HG03469 (cell line): ENCODE data around the gene PPFIA1.
"Not testable (repeated sequence)": the region's sequence is repeated elsewhere in the genome, so short reads cannot be mapped to it uniquely, and the experiment has no call there.

Source experiments
- ATAC-seq: cut with Tn5 transposase; IDR thresholded peaks from one replicate; pipeline ENCODE4 v1.9.1; 2021; ENCODE audit warnings: mild to moderate bottlenecking, moderate library complexity, moderate number of reproducible peaks; ENCODE audit not compliant: unreplicated experiment

Gene PPFIA1

DNA sequence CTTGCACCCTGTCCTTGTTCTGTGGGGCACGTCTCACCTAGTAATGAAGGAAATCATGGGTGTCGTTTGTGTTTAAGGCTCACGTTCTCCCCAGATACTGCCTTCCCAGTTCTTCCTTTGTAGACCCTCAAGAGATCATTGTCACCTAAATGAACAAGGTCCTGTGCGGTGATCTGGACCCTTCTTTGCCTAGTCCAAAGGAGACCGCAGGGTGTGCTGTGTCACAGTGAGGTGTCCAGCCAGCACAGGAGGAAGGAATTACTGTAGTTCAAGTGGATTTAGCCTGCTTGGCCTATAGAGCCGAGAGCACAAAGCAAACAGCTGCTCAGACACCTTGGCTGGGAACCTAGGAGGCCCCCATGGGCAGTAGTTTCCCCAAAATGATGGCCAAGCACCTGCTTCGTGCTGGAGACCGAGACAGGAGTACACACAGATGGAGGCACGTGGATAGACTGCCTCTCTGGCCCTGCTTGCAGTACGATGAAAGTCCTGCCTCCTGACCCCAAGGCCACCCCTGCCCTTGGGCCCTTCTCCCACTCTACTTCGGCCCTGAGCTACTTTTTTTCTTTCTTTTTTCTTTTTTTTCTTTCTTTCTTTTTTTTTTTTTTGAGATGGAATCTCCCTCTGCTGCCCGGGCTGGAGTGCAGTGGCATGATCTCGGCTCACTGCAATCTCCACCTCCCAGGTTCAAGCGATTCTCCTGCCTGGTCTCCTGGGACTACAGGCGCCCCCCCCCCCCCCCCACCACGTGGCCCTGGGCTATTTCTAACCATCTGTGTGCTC lies 19.4 kb upstream of the PPFIA1 start:
- no peak for ATAC-seq

DNA sequence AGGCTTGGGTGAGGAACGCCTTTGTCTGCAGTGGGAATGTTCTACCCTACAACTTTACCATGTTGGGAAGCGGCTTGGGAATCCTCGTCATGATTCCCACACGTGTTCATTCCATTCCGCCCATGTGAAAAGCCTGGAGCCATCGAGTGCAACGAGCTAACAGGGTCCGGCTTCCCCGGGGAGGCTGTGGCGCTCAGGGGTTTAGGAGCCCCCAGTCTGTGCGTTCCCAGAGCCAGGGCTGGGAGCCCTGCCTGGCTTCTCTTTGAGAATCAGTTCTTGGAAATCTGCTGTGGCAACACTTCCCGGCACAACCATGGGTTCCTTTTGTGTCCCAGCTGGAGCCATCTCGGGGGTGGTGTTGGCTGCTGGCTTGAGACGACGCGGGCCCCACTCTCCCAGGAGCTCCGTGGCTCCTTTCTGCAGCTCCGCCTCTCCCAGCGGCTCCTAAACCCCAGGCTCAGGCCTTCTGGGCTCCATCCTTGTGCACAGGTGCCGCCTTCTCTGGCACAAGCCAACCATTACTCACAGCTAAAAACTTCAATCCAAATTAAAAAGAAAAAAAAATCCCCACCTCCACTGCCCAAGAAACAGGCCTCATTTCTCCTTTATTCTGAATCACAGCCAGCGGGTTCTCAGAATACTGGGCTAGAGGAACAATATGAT lies 18.7 kb upstream of the PPFIA1 start:
- ATAC-seq, result no peak

DNA sequence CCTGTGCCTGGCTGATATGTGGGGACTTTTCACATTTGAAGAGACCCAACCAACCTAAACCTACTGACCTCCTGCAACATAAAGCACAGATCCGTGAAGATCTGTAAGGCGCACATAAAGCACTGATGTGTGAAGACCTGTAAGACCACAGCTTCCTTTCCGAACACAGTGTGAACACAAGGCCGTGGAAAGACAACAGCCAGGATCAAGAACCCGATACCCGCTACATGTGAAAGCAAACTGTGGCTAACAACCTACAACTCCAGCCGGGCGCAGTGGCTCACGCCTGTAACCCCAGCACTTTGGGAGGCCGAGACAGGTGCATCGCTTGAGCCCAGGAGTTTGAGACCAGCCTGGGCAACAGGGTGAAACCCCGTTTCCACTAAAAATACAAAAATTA lies 17.6 kb upstream of the PPFIA1 start:
- ATAC-seq, result no peak

DNA sequence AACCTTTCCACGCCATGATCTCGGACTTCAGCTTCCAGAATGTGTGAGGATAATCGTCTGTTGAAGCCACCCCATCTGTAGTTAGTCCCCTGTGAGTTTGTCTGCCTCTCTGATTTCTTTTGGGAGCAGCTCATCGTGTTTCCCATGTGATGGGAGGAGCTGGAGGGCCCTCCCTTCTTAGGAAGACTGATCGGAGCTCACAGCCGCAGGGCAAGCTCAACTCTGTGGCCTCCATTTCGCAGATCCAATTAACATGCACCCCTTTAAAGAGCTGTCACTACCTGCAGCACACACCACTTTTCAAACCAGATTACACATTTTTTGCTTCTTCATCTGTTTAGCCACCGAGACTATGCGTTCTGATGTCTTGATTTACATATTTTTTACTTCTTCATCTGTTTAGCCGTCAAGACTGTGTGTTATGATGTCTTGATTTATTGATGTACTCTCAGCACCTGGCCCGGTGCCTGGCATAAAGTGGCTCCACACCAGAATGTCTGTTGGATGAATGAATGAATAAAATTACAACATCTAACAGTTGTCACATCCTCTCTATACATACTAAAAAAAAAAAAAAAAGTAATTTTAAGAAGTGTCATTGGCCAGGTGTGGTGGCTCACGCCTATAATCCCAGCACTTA lies 14.9 kb upstream of the PPFIA1 start:
- ATAC-seq, result no peak

DNA sequence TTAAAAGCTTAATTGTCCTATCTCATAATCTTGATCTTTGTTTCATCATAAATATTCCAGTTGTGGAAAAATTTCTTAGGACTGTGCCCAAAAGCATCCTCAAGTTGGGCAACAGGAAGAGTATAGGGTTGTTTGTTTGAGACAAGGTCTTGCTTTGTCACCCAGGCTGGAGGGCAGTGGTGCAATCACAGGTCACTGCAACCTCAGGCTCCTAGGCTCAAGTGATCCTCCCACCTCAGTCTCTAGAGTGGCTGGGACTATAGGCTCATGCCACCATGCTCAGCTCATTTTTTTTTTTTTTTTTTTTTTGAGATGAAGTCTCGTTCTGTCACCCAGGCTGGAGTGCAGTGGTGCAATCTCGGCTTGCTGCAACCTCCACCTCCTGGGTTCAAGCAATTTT lies 11.4 kb upstream of the PPFIA1 start:
- ATAC-seq, result not testable (repeated sequence)

DNA sequence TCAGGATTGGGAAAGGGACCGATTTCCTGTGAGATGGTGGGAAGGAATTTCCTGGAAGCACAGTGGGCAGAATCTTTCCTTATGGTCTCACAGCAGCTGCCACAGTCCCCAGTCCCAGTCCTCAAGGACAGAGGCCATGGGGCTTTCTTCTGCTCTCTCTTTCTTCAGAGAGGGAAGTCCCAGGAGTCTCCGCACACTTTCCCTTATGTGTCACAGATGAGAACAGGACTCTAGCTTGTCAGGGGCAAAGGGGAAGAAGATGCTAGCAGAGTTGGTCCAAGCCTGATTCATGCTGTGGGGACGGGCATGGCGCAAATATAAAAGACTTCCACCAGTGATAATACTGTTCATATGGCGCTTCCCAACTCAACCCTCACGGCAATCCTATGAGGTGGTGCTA lies 7.5 kb upstream of the PPFIA1 start:
- no peak for ATAC-seq

DNA sequence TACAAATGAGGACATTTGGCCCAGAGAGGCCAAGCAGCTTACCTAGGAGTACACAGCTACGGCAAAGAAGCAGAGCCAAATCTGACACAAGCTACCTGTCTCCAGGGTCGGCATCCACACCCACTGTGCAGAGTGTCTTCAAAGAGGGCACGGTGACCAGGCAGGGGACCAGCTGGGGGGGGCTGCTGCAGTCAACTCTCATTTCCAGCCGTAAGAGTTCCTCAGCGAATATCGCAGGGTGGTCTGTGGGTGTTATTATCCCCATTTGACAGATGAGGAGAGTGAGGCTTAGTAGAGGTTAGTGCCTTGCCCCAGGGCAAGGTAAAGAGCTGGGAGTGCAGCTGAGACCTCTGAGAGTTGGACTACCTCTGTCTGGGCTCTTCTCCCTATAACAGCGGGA lies 7.1 kb upstream of the PPFIA1 start:
- ATAC-seq, result no peak

DNA sequence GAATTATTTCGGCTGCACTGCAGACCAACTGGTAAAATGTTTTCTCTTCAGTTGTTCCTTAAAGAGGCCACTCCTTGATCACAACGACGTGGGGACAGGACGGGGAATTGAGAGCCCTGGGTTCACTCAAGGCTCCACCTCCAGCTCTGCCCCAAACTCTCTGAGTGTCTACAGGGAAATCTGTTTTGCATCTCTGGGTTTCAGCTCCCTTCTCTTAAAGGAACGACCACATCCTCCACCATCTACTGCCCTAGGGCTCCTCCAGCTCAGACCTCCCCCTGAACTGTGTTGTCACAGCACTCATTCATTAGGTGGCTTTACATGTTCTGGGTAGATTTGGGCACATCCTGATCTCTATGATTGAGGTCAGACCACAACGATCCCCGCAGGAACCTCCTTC lies 5.1 kb upstream of the PPFIA1 start:
- ATAC-seq, result no peak

DNA sequence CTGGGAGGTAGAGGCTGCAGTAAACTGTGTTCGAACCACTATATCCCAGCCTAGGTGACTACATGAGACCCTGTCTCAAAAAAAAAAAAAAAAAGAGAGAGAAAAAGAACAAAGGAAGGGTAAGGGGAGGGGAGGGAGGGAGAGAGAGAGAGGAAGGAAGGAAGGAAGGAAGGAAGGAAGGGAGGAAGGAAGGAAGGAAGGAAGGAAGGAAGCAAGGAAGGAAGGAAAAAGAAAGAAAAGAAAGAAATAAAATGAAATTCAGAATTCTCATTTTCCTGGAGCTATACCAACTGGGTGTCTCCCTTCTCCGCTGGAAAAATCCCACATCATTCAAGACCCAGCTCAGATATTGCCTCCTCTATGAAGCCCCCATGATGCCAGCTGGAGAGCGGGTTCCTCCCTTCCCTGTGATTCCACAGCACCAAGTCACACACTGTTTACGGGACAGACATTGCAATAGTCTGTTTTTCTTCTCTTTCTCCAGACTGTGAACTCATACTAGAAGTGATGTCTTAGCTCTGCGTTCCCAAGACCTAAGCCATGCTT lies 3.0 kb upstream of the PPFIA1 start:
- ATAC-seq, result no peak

DNA sequence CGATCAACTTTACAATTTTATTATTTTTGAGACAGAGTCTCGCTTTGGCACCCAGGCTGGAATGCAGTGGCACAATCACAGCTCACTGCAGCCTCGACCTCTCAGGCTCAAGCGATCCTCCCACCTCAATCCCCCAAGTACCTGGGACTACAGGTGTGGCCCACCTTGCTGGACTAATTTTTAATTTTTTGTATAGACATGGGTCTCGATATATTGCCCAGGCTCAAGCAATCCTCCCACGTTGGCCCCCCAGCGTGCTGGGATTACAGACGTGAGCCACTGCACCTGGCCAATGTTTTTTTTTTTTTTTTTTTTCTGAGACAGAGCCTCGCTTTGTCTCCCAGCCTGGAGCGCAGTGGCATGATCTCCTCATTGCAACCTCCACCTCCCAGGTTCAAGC lies 2.0 kb upstream of the PPFIA1 start:
- ATAC-seq, result no peak

DNA sequence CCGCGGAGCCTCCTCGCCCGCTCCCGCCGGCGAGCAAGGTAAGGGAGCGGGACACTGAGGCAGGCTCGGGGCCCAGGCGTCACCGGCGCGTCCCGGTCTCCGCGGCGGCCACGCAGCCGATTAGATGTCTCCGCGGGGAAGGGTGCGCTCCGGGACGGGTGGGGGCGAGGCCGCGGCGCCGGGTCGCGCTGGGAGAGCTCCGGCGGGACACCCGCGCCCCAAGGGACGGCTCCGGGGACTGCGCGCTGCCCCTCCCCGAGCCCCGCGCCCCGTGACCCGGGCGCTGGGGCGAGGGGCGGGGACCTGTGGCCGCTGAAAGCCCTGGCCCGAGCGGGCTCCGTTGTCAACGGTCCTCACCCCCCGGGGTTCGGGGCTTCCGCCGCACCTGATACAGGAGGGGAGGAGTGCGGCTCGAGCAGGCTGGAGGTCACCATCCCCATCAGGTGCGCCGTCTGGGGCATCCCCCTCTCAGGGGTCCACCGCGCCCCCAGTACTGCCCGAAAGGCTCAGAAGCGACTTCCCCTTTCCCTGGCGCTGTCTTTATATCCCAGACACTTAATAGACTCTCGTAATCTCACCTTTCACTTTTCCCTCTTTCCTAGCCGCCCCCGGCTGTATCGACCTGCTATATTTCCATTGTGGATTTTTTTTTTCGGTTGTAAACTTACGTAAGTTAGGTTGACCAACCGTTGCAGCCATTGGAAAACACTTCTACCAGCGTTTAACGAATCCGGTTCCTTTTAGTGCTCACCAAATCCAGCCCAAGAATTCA lies 573 bp downstream of the PPFIA1 start:
- peak; percentile 23 for ATAC-seq

DNA sequence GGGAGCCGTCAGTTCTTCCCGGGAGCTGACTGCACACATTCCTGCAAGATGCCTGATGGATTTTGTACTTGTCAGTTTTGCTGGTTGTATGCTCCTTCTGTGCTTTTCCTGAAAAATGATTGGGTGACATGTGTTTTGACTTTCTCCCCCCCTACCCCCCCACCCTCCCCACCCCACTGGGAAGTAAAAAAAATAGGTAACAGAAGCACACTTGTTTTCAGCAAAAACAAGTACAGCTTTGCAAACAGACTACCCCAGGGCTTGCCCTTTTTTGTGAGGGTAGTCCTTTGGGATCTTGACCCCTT lies 1.1 kb downstream of the PPFIA1 start:
- no peak for ATAC-seq

DNA sequence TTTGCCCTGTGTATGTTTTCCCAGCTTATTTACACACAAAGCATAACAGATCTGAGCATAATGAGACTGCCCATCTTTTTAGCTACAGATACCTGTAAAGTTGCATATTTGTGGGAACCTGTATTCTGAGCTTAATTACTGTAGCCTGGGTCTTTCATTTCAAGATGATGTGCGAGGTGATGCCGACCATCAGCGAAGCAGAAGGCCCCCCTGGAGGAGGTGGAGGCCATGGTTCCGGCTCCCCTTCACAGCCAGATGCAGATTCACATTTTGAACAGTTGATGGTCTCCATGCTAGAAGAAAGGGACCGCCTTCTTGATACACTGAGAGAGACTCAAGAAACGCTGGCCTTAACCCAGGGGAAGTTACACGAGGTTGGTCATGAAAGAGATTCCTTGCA lies 1.5 kb downstream of the PPFIA1 start:
- ATAC-seq, result no peak

DNA sequence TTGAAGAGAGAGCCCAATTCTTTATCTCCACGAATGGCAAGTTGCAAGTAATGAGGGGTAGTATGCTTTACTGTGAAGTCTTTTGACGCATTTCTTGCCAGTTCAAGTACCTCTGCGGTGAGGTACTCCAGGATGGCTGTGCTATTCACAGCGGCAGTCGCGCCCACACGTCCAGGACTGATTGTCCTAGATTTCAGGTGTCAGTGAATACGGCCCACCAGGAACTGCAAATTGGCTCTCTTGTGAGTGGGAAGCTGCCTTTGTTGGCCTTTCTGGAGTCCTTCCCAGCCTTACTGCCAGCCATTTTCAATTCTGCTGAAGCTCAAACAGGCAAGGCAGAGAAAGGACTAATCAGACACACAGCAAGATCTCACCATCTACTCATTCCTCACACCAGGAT lies 8.5 kb downstream of the PPFIA1 start:
- no peak for ATAC-seq

DNA sequence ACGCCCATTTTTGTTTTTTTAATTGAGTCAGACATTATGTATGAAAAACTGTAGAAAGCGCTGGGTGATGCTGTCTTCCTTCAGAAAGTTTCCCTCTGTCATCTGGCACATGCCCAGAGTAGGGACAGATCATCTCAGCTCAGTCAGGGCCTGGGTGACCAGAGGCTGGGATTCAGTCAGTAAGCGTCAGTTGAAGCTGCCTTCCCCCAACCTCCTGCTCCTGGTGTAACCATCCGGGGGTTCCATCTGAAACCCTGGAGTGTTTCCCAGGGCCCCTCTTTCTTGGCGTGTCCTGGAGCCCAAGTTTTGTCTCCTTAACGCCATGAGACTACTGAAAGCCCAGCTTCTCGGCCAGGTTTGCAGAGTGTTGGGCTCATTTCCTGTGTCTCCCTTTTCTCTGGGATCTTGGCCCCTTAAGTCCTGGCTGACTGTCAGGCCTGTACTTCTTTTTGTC lies 10.7 kb downstream of the PPFIA1 start:
- ATAC-seq, result no peak

DNA sequence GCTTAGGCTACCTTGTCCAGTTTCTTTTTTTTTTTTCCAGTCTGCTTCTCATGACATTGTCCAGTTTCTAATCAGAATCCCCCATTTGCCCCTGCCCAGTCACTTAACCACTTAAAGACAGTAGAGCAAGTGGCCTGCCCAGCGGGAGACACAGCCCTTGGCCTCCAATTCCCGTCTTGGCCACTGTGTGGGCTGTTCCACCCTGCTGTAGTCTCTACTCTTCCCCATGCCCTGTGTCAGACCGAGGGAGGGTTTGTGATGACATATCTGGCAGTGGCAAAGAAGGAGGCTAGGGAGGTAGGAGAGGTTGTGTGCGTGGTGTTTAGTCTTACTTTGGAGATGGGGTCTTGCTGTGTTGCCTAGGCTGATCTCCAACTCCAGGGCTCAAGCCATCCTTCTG lies 11.5 kb downstream of the PPFIA1 start:
- no peak for ATAC-seq

DNA sequence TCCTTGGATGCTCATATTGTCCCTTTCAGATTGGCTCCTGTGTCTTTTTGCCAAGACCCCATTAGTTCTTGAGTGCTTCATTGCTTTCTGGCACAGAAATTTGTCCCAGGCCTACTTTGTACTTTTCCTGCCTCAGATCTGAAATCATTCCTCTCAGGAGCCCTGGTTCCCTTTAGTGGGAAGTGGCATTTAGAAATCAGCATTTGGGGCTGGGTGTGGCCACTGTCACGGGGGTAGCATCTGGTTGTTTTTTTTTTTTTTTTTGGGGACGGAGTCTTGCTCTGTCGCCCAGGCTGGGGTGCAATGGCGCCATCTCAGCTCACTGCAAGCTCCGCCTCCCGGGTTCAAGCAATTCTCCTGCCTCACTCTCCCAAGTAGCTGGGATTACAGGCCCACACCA lies 18.2 kb downstream of the PPFIA1 start:
- ATAC-seq, result no peak

DNA sequence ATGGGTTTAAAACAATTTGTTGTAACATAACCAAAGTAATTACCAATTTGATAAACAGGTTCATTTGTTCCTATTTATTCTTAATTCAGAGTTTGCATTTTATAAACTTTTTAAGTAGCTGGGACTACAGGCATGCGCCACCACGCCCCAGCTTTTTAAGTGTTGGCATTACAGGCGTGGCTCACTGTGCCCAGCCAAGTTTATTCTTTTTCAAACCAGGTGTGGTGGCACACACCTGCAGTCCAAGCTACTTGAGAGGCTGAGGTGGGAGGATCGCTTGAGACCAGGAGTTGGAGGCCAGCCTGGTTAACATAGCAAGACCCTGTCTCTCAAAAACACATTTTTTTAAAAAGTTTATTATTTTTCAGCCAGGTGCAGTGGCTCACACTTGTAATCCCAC lies 19.1 kb downstream of the PPFIA1 start:
- ATAC-seq, result no peak

DNA sequence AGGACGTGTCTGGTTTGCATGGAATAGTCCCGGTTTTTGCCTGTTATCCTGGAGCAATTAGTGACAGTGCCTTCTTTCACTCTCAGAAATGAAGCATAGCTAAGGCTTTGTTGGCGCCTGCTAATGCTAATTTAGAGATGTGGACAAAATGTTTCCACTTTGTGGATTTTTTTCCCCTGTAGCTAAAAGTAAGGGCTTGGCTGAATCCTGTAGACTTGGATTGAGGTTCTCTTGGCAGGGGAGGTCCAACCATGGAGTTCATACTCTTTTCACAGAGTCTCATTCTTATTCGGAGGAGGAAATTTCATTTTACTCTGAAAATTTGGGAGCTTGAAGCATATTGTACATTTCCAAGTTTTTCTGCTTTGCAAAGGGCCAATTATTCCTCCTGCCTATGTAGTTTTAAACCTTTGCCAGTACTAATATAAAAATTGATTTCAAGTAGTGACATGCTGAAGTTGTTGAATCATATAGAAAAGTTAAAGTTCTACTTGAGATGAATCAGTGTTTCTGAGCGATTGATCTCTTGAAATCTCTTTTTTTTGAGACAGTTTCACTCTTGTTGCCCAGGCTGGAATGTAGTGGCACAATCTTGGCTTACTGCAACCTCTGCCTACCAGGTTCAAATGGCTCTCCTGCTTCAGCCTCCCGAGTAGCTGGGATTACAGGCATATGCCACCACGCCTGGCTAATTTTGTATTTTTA lies 20.0 kb downstream of the PPFIA1 start:
- no peak for ATAC-seq

DNA sequence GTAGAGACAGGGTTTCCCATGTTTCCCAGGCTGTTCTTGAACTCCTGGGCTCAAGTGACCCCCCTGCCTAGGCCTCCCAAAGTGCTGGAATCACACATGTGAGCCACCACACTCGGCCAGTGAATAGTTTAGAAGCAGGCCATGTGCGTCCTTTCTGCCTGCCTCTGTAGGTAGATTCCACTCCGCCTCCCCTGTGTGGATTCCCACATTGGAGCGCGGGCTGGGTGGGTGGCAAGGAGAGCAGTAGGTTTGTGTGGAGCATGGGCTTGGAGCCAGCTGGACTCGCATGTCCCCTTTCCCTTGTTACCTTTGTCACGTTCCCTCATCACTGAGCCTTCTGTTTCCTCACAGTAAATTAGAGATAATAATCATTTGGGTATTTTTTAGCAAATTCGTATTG lies 21.7 kb downstream of the PPFIA1 start:
- ATAC-seq, result no peak

DNA sequence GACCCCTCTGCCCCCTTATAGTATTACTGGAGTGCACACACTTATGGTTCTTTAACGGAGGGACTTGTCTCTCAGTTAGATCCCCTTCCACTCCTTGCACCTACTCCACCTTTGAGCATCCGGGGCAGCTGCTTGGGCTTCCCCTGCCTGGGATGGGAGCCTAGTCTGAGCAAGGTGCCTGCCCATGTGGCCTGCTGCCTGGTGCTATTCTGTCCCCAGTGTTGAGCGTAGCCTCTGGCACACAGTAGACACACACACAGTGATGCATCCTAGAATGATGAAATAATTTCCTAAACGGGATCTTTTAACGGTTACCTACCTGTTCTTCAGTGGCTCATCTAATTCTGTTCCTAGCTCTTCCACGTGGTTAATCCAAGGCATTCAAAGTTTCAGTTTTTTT lies 22.4 kb downstream of the PPFIA1 start:
- ATAC-seq, result no peak
